Activated naive CD8-positive, alpha-beta T cell treated with anti-CD3 and anti-CD28 coated beads, Interleukin-2, amount 50 U/mL, for 24 hours (primary cell): ENCODE data around the gene C1QA.

Experiments used
- ATAC-seq: fragments of 150-1000 bp; cut with Tn5 transposase; one replicate; pipeline ENCODE4 v1.10.0; 2021
- DNase-seq: peaks from one replicate; pipeline ENCODE4 v3.0.0; 2021
- H3K27ac Mint-ChIP-seq: one replicate; pipeline ENCODE4 v1.8.0; 2021; ENCODE audit warnings: mild to moderate bottlenecking, mixed read lengths
- H3K27me3 Mint-ChIP-seq: one replicate; pipeline ENCODE4 v1.8.0; 2021; ENCODE audit warnings: mixed read lengths
- H3K36me3 Mint-ChIP-seq: one replicate; pipeline ENCODE4 v1.8.0; 2021; ENCODE audit warnings: low read depth, mixed read lengths
- H3K4me1 Mint-ChIP-seq: one replicate; pipeline ENCODE4 v1.8.0; 2021; ENCODE audit warnings: mixed read lengths
- H3K4me3 Mint-ChIP-seq: one replicate; pipeline ENCODE4 v1.8.0; 2021; ENCODE audit warnings: mild to moderate bottlenecking, moderate library complexity, mixed read lengths
- H3K9me3 Mint-ChIP-seq: one replicate; pipeline ENCODE4 v1.8.0; 2021; ENCODE audit warnings: mixed read lengths

Gene C1QA, protein sequence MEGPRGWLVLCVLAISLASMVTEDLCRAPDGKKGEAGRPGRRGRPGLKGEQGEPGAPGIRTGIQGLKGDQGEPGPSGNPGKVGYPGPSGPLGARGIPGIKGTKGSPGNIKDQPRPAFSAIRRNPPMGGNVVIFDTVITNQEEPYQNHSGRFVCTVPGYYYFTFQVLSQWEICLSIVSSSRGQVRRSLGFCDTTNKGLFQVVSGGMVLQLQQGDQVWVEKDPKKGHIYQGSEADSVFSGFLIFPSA

DNA sequence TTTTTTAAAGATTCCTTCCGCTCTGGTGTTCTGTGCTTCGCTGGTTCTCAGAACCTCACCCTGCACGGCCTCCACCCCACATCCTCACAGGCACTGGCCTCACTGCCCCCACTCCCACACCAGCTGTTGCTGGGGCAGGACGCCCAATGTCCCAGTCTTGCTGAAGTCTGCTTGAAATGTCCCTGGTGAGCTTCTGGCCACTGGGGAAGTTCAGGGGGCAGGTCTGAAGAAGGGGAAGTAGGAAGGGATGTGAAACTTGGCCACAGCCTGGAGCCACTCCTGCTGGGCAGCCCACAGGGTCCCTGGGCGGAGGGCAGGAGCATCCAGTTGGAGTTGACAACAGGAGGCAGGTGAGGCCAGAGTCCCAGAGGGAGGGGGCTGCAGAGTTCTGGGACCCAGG, at the start of gene C1QA:
Gene C1QA, plus strand, starts transcription at position 276 of the 400 bp plus-strand sequence. CDS start 989 bp downstream, outside the sequence.
- ATAC-seq (no peak), DNase-seq (no peak)
- no peaks in the 10 kb centered on the region for H3K9me3 Mint-ChIP-seq
- H3K4me1 Mint-ChIP-seq, result no peaks in the 10 kb centered on the region
- no peak within 1 kb of the TSS for H3K4me3 Mint-ChIP-seq
- peaks cover 24% of the 10 kb centered on the region for H3K27me3 Mint-ChIP-seq
- no peak within 1 kb of the TSS for H3K27ac Mint-ChIP-seq
- H3K36me3 Mint-ChIP-seq, result no peaks in the 10 kb centered on the region

DNA sequence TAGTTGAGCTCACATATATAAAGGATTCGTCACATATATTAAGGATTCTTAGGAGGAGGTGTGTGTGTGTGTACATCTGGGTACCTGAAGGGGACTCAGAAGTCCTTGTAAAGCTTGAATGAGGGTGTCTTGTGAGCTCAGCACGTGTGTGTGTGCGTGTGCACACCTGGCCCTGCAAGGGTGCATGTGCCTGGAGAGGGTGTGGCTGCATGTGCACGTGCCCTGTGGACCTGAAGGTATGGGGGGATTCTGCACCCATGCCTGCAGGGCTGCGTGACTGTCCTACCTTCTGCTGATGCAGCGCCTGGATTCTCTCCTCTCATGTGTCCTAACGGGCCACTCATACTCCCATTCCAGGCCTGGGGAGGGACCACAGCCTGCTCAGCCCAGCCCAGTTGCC, 49.2 kb upstream of the C1QA start:
- Mint-ChIP-seq H3K27ac (no peak overlapping the region), H3K36me3 (no peaks in the 10 kb centered on the region), H3K4me1 (no peaks in the 10 kb centered on the region), H3K4me3 (no peak overlapping the region), H3K9me3 (no peaks in the 10 kb centered on the region), H3K27me3 (peaks cover 13% of the 10 kb centered on the region)
- ATAC-seq (no peak), DNase-seq (no peak)

DNA sequence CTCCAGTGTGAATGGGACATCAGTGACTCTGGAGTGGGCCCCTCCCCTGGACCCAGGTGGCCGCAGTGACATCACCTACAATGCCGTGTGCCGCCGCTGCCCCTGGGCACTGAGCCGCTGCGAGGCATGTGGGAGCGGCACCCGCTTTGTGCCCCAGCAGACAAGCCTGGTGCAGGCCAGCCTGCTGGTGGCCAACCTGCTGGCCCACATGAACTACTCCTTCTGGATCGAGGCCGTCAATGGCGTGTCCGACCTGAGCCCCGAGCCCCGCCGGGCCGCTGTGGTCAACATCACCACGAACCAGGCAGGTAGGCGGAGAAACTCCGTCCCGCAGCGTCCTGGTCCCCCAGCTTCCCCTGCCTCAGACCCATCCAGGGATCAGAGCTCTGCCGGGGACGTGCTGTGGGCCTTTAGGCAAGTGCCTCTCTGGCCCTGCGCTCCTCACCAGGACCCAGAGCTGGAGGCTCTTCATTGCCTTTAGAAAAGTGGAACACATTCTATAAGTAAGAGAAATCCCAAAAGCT, 47.5 kb upstream of the C1QA start:
- Mint-ChIP-seq H3K4me1 (no peaks in the 10 kb centered on the region), H3K27ac (no peak overlapping the region), H3K4me3 (no peak overlapping the region), H3K27me3 (peaks cover 13% of the 10 kb centered on the region), H3K9me3 (no peaks in the 10 kb centered on the region), H3K36me3 (no peaks in the 10 kb centered on the region)
- no peak for DNase-seq
- no peak for ATAC-seq

DNA sequence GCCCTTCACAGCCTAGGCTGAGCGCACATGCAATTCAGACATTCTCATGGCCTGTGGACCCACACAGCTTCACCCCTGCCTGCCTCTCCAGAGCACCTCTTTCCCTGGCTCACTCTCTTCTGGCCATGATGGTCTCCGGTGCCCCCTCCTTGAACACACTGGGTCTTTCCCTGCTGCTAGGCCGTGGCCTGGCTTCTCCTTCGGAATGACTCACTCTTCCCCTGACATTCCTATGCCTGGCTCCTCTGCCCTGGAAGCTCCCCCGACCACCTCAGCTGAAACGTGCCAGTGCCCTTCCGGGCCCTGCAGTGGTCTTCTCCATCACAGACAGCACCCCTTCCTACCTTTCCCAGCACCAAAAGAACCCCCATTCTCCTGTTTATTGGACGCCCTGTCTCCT, 44.9 kb upstream of the C1QA start:
- Mint-ChIP-seq H3K9me3 (no peaks in the 10 kb centered on the region), H3K36me3 (no peaks in the 10 kb centered on the region), H3K4me1 (no peaks in the 10 kb centered on the region), H3K4me3 (no peak overlapping the region), H3K27ac (no peak overlapping the region), H3K27me3 (peaks cover 18% of the 10 kb centered on the region)
- DNase-seq (no peak), ATAC-seq (no peak)

DNA sequence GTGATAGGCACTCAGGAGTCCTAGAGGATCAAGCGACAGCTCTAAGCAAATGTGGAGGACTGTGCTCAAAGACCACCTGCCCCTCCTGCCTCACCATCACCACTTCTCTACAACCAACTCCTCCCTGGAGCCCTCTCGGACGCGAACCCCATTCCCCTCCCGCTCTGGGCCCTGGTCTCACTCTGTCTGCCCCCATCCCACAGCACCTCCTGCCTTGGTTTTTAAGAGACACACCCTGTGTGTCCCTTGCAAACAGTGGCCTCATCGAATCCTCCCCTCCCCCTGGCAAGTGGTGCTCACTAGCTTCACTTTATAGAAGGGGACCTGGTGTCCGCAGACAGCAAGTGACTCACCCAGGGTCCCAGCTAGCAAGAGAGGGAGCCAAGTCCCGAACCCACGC, 44.4 kb upstream of the C1QA start:
- no peaks in the 10 kb centered on the region for H3K36me3 Mint-ChIP-seq
- no peak for DNase-seq
- H3K4me3 Mint-ChIP-seq, result no peak overlapping the region
- no peaks in the 10 kb centered on the region for H3K4me1 Mint-ChIP-seq
- ATAC-seq, result no peak
- no peaks in the 10 kb centered on the region for H3K9me3 Mint-ChIP-seq
- no peak overlapping the region for H3K27ac Mint-ChIP-seq
- H3K27me3 Mint-ChIP-seq, result peaks cover 18% of the 10 kb centered on the region

DNA sequence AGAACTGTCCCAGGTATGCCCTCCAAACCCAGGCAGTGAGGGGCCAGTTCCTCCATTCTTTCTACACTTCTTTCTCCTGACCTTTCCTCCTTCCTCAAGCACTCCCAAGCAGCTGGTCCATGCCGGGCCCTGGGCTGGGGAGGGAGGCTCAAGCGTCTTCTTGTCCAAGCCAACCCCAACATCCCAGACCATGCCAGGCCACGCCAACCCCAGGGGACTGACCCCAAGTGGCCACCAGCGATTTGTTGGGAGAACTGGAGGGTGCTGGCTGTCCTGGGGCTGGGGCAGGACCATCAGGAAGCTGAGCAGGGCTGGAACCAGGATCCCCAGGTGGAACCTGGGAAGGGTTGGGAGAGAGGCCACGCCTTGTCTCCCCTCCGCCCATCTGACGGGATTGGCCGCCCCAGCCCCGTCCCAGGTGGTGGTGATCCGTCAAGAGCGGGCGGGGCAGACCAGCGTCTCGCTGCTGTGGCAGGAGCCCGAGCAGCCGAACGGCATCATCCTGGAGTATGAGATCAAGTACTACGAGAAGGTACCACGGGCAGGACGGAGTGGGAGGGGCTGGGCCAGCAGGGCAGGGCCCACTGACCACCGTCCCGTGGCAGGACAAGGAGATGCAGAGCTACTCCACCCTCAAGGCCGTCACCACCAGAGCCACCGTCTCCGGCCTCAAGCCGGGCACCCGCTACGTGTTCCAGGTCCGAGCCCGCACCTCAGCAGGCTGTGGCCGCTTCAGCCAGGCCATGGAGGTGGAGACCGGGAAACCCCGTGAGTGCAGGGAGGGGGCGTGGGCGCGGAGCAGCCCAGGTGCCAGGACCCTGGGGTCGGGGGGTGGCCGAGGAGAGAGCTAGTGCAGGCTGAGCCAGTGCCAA, 43.3 kb upstream of the C1QA start:
- no peak for ATAC-seq
- no peaks in the 10 kb centered on the region for H3K9me3 Mint-ChIP-seq
- no peaks in the 10 kb centered on the region for H3K4me1 Mint-ChIP-seq
- DNase-seq, result no peak
- H3K36me3 Mint-ChIP-seq, result no peaks in the 10 kb centered on the region
- H3K4me3 Mint-ChIP-seq, result no peak overlapping the region
- peaks cover 16% of the 10 kb centered on the region for H3K27me3 Mint-ChIP-seq
- H3K27ac Mint-ChIP-seq, result no peak overlapping the region

DNA sequence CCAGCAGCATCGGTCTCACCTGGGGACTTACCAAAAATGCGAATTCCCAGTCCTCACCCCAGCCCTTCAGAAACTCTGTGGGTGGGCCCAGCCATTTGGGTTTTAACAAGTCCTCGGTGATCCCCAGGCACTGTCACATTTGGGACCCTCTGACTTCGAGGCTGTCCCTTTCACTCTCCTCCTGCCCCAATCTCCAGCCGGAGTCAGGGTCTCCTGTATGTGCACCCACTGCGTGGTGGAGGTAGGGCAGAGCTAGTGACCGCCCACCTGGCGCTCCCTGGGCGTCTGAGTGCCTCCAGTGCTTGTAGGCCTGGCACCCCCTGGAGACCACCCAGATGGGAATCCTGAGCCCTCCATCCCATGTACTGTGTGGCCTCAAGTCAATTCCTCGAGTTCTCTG, 42.0 kb upstream of the C1QA start:
- Mint-ChIP-seq H3K27ac (no peak overlapping the region), H3K9me3 (no peaks in the 10 kb centered on the region), H3K4me1 (no peaks in the 10 kb centered on the region), H3K27me3 (peaks cover 16% of the 10 kb centered on the region), H3K36me3 (no peaks in the 10 kb centered on the region), H3K4me3 (no peak overlapping the region)
- DNase-seq (no peak), ATAC-seq (no peak)

DNA sequence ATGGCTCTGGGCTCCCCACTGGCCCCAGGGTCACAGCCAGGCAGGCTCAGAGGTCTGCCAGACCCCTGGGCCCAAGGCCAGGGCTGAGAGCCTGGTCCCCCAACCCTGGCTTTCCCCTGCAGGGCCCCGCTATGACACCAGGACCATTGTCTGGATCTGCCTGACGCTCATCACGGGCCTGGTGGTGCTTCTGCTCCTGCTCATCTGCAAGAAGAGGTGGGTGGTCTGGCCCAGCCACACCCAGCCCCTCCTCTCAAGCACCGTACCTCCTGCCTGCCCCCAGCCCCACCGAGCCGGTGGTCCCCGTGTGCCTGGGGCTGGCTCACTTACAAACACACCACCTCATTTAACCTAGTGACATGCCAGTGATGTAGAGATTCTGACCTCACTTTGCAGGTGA, 41.3 kb upstream of the C1QA start:
- no peak for ATAC-seq
- Mint-ChIP-seq H3K9me3 (no peaks in the 10 kb centered on the region), H3K36me3 (no peaks in the 10 kb centered on the region), H3K27me3 (peaks cover 16% of the 10 kb centered on the region), H3K4me1 (no peaks in the 10 kb centered on the region), H3K27ac (no peak overlapping the region), H3K4me3 (no peak overlapping the region)
- DNase-seq, result no peak

DNA sequence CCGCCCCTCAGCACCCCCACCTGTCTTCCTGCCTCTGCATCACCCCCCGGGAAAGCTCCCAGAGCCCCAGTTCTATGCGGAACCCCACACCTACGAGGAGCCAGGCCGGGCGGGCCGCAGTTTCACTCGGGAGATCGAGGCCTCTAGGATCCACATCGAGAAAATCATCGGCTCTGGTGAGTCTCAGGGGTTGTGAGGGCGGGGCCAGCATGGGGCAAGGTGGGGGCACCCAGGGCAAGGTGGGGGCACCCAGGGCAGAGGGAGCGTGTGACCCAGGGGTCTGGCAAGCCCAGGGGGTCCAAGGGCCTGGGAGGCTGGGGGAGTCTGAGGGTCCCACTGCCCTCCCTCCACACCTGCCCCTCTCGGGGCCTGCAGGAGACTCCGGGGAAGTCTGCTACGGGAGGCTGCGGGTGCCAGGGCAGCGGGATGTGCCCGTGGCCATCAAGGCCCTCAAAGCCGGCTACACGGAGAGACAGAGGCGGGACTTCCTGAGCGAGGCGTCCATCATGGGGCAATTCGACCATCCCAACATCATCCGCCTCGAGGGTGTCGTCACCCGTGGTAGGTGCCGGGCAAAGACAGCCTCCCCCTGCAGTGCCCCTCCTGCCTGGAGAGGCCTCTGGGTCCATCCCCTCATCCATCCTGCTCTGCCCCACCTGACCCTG, 39.0 kb upstream of the C1QA start:
- H3K27me3 Mint-ChIP-seq, result peaks cover 5% of the 10 kb centered on the region
- ATAC-seq (no peak), DNase-seq (no peak)

DNA sequence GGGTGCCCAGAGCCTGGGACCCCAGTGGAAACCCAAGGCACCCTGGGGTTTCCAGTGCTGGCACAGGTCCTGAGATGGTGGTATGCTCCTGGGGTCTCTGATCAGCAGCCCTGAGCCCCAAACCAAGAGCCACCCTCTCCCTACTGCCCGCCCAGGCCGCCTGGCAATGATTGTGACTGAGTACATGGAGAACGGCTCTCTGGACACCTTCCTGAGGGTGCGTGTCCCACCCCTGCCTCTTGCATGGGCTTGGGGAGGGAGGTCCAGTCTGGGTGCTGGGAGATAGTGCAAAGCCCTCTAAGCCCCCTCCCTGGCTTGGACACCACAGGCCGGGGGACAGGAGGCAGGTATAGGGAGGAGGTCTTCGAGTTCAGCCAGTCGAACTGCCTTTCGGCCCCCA, 38.4 kb upstream of the C1QA start:
- ATAC-seq (no peak), DNase-seq (no peak)
- Mint-ChIP-seq H3K4me1 (no peaks in the 10 kb centered on the region), H3K27me3 (peaks cover 5% of the 10 kb centered on the region), H3K4me3 (no peak overlapping the region), H3K36me3 (no peaks in the 10 kb centered on the region), H3K9me3 (no peaks in the 10 kb centered on the region), H3K27ac (no peak overlapping the region)

More for the DNA sequence above, 39.0 kb upstream of the C1QA start:
- Mint-ChIP-seq H3K9me3 (no peaks in the 10 kb centered on the region), H3K27ac (no peak overlapping the region), H3K4me3 (no peak overlapping the region), H3K36me3 (no peaks in the 10 kb centered on the region), H3K4me1 (no peaks in the 10 kb centered on the region)

DNA sequence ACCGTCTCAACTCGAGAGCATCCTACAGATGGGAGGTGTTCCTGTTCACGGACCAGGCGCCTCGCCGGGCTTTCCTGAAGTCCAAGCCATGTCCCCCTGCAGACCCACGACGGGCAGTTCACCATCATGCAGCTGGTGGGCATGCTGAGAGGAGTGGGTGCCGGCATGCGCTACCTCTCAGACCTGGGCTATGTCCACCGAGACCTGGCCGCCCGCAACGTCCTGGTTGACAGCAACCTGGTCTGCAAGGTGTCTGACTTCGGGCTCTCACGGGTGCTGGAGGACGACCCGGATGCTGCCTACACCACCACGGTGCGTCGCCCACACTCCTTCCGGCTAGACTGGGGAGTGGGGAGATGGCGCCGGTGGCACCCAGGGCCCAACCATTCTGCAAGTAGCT, 37.7 kb upstream of the C1QA start:
- ATAC-seq (no peak), DNase-seq (no peak)
- Mint-ChIP-seq H3K9me3 (no peaks in the 10 kb centered on the region), H3K27ac (no peak overlapping the region), H3K4me3 (no peak overlapping the region), H3K36me3 (no peaks in the 10 kb centered on the region), H3K27me3 (peaks cover 5% of the 10 kb centered on the region), H3K4me1 (no peaks in the 10 kb centered on the region)

DNA sequence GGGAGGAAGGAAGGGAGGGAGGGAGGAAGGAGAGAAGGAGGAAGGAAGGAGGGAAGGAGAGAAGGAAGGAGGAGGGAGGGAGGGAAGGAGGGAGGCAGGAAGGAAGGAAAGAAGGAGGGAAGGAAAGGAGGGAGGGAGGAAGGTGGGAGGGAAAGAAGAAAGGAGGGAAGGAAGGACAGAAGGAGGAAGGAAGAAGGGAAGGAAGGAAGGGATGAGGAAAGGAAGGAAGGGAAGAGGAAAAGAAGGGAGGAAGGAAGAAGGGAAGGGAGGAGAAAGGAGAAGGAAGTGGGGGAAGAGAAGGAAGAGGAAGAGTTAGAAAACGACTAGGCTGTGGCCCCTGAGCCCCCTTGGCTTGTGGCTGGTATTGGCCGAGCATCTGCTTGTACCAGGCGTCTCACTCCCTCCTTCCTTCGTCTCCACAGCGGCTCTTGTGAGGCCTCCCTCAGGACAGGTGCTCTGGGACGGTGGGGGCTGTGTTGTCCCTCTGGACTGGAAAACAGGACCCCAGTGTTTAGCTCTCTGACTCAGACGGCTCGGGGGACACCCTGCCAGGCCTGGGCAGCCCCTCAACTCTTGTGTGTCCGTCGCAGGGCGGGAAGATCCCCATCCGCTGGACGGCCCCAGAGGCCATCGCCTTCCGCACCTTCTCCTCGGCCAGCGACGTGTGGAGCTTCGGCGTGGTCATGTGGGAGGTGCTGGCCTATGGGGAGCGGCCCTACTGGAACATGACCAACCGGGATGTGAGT, 36.2 kb upstream of the C1QA start:
- H3K27me3 Mint-ChIP-seq, result peaks cover 7% of the 10 kb centered on the region
- no peak overlapping the region for H3K27ac Mint-ChIP-seq

DNA sequence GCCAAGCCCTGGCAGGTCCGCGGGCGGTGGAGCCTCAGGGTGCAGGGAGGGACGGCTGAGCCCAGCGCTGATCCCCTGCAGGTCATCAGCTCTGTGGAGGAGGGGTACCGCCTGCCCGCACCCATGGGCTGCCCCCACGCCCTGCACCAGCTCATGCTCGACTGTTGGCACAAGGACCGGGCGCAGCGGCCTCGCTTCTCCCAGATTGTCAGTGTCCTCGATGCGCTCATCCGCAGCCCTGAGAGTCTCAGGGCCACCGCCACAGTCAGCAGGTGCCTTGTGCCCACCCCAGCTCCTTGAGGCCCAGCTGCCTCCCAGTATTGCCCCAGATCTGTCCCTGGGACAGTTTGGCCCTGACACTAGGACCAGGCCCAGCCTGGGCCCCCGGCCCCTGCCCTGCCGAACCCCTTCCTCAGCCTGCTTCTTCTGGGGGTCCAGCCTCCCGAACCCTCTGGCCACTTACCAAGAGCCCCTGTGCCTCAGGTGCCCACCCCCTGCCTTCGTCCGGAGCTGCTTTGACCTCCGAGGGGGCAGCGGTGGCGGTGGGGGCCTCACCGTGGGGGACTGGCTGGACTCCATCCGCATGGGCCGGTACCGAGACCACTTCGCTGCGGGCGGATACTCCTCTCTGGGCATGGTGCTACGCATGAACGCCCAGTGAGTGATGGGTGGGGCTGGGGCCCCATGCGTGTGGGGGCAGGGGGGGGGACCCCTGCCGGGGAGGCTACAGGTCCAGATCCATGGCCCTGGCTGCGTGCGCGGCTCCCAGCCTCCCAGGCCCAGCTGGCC, 35.4 kb upstream of the C1QA start:
- Mint-ChIP-seq H3K27ac (no peak overlapping the region), H3K4me1 (no peaks in the 10 kb centered on the region)

More for the DNA sequence above, 36.2 kb upstream of the C1QA start:
- ATAC-seq, result no peak
- H3K4me1 Mint-ChIP-seq, result no peaks in the 10 kb centered on the region
- no peak for DNase-seq
- no peak overlapping the region for H3K4me3 Mint-ChIP-seq
- H3K36me3 Mint-ChIP-seq, result no peaks in the 10 kb centered on the region
- no peaks in the 10 kb centered on the region for H3K9me3 Mint-ChIP-seq

DNA sequence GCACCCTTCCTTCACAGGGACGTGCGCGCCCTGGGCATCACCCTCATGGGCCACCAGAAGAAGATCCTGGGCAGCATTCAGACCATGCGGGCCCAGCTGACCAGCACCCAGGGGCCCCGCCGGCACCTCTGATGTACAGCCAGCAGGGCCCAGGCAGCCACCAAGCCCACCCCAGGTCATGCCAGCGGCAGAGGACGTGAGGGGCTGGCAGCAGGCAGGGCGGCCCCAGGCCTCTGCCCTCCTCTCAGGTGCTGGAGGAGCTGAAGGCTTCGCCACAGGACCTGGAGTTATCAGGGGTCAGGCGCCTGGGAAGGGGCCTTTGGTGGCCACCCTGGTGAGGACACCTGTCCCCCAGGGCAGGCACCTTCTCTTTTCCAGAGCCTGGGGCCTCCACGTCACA, 34.8 kb upstream of the C1QA start:
- no peak overlapping the region for H3K27ac Mint-ChIP-seq
- DNase-seq (no peak), ATAC-seq (no peak)
- H3K4me1 Mint-ChIP-seq, result no peaks in the 10 kb centered on the region
- no peaks in the 10 kb centered on the region for H3K36me3 Mint-ChIP-seq
- H3K4me3 Mint-ChIP-seq, result no peak overlapping the region
- H3K9me3 Mint-ChIP-seq, result no peaks in the 10 kb centered on the region
- H3K27me3 Mint-ChIP-seq, result peaks cover 14% of the 10 kb centered on the region

More for the DNA sequence above, 35.4 kb upstream of the C1QA start:
- no peaks in the 10 kb centered on the region for H3K36me3 Mint-ChIP-seq
- DNase-seq, result no peak
- H3K4me3 Mint-ChIP-seq, result no peak overlapping the region
- H3K9me3 Mint-ChIP-seq, result no peaks in the 10 kb centered on the region
- H3K27me3 Mint-ChIP-seq, result peaks cover 9% of the 10 kb centered on the region
- ATAC-seq, result no peak
